Measurements from ENCODE around the gene DNAH3. TPM values are rescaled to one million over a fixed set of nuclear protein-coding genes. Genes with fewer than 3 reads are reported as not detected.

Gene DNAH3
- total and polyA plus RNA-seq, 2 of the 13 experiments (the other 11 are each of a cell fraction or from before 2014, with no cell fraction given) = 0.07 to 0.08 TPM

DNA sequence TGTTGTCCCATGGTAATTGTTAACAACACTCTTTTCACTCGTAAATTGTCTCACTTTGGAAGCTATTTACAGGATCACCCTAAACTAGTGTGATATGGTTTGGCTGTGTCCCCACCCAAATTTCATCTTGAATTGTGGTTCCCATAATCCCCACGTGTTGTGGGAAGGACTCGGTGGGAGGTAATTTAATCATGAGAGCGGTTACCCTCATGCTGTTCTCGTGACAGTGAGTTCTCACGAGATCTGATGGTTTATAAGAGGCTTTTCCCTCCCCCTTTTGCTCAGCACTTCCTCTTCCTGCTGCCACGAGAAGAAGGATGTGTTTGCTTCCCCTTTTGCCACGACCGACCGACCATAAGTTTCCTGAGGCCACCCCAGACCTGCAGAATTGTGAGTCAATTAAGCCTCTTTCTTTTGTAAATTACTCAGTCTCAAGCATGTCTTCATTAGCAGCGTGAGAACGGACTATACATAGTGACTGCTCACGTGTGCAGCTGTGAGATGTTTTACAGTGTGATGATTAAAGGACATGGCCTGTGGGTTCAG is 34.4 kb downstream of the DNAH3 start (continued):
- TF ChIP-seq ADNP (CRISPR knock-in tag; IDR thresholded peaks at IDR 0.05) = no peak
- no peak for TF ChIP-seq MYNN (CRISPR knock-in tag; IDR thresholded peaks at IDR 0.05; ENCODE audit: low read depth)
- no peak for TF ChIP-seq ZNF772 (CRISPR knock-in tag; IDR thresholded peaks at IDR 0.05)
- no peak for TF ChIP-seq ZNF749 (CRISPR knock-in tag; IDR thresholded peaks at IDR 0.05; ENCODE audit: borderline replicate concordance)
- TF ChIP-seq PAX8 (CRISPR knock-in tag; IDR thresholded peaks at IDR 0.05; ENCODE audit: borderline replicate concordance) = no peak
- TF ChIP-seq CEBPG (CRISPR knock-in tag; IDR thresholded peaks at IDR 0.05) = no peak
- TF ChIP-seq, protein P1, sequence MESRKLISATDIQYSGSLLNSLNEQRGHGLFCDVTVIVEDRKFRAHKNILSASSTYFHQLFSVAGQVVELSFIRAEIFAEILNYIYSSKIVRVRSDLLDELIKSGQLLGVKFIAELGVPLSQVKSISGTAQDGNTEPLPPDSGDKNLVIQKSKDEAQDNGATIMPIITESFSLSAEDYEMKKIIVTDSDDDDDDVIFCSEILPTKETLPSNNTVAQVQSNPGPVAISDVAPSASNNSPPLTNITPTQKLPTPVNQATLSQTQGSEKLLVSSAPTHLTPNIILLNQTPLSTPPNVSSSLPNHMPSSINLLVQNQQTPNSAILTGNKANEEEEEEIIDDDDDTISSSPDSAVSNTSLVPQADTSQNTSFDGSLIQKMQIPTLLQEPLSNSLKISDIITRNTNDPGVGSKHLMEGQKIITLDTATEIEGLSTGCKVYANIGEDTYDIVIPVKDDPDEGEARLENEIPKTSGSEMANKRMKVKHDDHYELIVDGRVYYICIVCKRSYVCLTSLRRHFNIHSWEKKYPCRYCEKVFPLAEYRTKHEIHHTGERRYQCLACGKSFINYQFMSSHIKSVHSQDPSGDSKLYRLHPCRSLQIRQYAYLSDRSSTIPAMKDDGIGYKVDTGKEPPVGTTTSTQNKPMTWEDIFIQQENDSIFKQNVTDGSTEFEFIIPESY (CRISPR knock-in tag; IDR thresholded peaks at IDR 0.05) = no peak
- no peak for TF ChIP-seq ZNF780A (CRISPR knock-in tag; IDR thresholded peaks at IDR 0.05)
- no peak for TF ChIP-seq ZNF674 (CRISPR knock-in tag; IDR thresholded peaks at IDR 0.05; ENCODE audit: low read depth)
- TF ChIP-seq, protein P2, sequence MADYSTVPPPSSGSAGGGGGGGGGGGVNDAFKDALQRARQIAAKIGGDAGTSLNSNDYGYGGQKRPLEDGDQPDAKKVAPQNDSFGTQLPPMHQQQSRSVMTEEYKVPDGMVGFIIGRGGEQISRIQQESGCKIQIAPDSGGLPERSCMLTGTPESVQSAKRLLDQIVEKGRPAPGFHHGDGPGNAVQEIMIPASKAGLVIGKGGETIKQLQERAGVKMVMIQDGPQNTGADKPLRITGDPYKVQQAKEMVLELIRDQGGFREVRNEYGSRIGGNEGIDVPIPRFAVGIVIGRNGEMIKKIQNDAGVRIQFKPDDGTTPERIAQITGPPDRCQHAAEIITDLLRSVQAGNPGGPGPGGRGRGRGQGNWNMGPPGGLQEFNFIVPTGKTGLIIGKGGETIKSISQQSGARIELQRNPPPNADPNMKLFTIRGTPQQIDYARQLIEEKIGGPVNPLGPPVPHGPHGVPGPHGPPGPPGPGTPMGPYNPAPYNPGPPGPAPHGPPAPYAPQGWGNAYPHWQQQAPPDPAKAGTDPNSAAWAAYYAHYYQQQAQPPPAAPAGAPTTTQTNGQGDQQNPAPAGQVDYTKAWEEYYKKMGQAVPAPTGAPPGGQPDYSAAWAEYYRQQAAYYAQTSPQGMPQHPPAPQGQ (CRISPR knock-in tag; IDR thresholded peaks at IDR 0.05; ENCODE audit: borderline replicate concordance) = no peak
- TF ChIP-seq KAT2B (IDR thresholded peaks at IDR 0.05; ENCODE audit: borderline replicate concordance, low read depth, low read length) = no peak
- TF ChIP-seq, protein P3, sequence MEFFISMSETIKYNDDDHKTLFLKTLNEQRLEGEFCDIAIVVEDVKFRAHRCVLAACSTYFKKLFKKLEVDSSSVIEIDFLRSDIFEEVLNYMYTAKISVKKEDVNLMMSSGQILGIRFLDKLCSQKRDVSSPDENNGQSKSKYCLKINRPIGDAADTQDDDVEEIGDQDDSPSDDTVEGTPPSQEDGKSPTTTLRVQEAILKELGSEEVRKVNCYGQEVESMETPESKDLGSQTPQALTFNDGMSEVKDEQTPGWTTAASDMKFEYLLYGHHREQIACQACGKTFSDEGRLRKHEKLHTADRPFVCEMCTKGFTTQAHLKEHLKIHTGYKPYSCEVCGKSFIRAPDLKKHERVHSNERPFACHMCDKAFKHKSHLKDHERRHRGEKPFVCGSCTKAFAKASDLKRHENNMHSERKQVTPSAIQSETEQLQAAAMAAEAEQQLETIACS (CRISPR knock-in tag; IDR thresholded peaks at IDR 0.05) = no peak
- TF ChIP-seq, protein P4, sequence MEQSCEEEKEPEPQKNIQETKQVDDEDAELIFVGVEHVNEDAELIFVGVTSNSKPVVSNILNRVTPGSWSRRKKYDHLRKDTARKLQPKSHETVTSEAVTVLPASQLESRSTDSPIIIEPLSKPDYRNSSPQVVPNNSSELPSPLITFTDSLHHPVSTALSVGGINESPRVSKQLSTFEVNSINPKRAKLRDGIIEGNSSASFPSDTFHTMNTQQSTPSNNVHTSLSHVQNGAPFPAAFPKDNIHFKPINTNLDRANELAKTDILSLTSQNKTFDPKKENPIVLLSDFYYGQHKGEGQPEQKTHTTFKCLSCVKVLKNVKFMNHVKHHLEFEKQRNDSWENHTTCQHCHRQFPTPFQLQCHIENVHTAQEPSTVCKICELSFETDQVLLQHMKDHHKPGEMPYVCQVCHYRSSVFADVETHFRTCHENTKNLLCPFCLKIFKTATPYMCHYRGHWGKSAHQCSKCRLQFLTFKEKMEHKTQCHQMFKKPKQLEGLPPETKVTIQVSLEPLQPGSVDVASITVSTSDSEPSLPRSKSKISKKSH (CRISPR knock-in tag; IDR thresholded peaks at IDR 0.05; ENCODE audit: borderline replicate concordance) = no peak
- 0 out of 2 replicates have a peak, but pooled peaks have one; percentile 19 for TF ChIP-seq FOXA3 (CRISPR knock-in tag; IDR thresholded peaks at IDR 0.05)
- no peak for TF ChIP-seq CBX2 (IDR thresholded peaks at IDR 0.05; ENCODE audit: low read depth, low read length)
- no peak for TF ChIP-seq CBX2 (CRISPR knock-in tag; IDR thresholded peaks at IDR 0.05; ENCODE audit: low read depth)
- TF ChIP-seq DNMT3B (CRISPR knock-in tag; conservative IDR thresholded peaks at IDR 0.05) = no peak
- TF ChIP-seq ZNF615 (CRISPR knock-in tag; IDR thresholded peaks at IDR 0.05; ENCODE audit: borderline replicate concordance) = 0 out of 2 replicates have a peak, but pooled peaks have one; percentile 60
- TF ChIP-seq, protein P5, sequence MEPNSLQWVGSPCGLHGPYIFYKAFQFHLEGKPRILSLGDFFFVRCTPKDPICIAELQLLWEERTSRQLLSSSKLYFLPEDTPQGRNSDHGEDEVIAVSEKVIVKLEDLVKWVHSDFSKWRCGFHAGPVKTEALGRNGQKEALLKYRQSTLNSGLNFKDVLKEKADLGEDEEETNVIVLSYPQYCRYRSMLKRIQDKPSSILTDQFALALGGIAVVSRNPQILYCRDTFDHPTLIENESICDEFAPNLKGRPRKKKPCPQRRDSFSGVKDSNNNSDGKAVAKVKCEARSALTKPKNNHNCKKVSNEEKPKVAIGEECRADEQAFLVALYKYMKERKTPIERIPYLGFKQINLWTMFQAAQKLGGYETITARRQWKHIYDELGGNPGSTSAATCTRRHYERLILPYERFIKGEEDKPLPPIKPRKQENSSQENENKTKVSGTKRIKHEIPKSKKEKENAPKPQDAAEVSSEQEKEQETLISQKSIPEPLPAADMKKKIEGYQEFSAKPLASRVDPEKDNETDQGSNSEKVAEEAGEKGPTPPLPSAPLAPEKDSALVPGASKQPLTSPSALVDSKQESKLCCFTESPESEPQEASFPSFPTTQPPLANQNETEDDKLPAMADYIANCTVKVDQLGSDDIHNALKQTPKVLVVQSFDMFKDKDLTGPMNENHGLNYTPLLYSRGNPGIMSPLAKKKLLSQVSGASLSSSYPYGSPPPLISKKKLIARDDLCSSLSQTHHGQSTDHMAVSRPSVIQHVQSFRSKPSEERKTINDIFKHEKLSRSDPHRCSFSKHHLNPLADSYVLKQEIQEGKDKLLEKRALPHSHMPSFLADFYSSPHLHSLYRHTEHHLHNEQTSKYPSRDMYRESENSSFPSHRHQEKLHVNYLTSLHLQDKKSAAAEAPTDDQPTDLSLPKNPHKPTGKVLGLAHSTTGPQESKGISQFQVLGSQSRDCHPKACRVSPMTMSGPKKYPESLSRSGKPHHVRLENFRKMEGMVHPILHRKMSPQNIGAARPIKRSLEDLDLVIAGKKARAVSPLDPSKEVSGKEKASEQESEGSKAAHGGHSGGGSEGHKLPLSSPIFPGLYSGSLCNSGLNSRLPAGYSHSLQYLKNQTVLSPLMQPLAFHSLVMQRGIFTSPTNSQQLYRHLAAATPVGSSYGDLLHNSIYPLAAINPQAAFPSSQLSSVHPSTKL (CRISPR knock-in tag; IDR thresholded peaks at IDR 0.05) = no peak
- TF ChIP-seq SSRP1 (CRISPR knock-in tag; IDR thresholded peaks at IDR 0.05) = 0 out of 2 replicates have a peak, but pooled peaks have one; percentile 36

Measured in HepG2 (cell line).